Measurements from ENCODE around the gene LPO. TPM values are rescaled to one million over a fixed set of nuclear protein-coding genes. Genes with fewer than 3 reads are reported as not detected.

Gene LPO
- polyA plus RNA-seq, 2 donors = not detected

DNA sequence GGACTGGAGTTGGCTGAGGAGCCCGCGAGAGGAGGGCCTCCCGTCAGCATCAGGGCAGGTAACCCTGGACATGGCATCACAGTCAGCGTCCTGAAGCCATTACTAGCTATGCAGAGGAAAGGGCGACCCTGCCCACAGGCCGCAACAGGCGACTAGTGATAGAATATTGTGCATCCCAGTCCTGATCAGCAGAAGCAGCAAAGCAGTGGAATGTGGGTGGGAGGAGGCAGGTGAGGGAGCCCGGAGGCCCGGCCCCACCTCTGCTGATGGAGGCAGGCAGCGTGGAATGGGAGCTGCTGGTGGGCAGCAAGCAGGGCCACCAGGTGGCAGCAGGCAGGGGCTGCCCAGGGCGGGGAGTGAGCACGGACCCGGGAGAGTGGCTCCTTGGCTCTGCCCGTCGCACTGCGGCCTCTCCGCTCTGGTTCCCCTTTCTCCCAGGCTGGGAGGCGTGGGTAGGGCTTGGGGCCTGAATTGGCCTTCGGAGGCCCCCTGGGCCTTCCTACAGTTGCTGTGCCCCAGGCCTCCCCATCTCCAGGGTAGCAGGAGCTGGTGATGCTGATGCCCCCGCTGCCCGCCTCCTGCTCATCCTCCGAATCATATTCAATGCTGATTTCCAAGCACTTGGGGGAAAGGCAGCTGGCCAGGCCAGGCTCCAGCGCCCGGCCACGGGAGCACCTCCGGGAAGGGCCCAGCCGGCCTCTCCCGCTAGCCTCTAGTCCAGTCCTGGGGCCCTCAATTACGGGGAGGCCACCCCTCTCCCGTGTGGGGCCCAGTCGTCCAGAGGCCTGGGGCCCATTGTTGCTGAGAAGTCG is 70.0 kb downstream of the LPO start:
- H3K36me3 ChIP-seq (ENCODE audit: control insufficient read depth in 2 of 2, insufficient read depth in 2 of 2, low read length in 1 of 2) = peaks cover 0 to 2% of the 10 kb centered on the region in 2 donors
- no peaks in the 10 kb centered on the region for H3K27me3 ChIP-seq (ENCODE audit: control insufficient read depth in 1 of 2, insufficient read depth in 2 of 2, low read length in 2 of 2)
- WGBS, 2 donors = 77 to 80% methylated on average over 29 to 32 of the region's 32 CpGs
- peaks cover 0 to 2% of the 10 kb centered on the region in 2 donors for H3K9me3 ChIP-seq (ENCODE audit: control insufficient read depth in 2 of 2, insufficient read depth in 1 of 2, low read depth in 1 of 2, low read length in 1 of 2)
- no peak overlapping the region for H3K27ac ChIP-seq (ENCODE audit: low read depth in 2 of 2, low read length in 1 of 2)
- H3K4me3 ChIP-seq (ENCODE audit: low read depth in 1 of 2, low read length in 2 of 2) = no peak overlapping the region
- H3K4me1 ChIP-seq (ENCODE audit: control insufficient read depth in 2 of 2, insufficient read depth in 2 of 2, low read length in 1 of 2) = peaks cover 0 to 4% of the 10 kb centered on the region in 2 donors

DNA sequence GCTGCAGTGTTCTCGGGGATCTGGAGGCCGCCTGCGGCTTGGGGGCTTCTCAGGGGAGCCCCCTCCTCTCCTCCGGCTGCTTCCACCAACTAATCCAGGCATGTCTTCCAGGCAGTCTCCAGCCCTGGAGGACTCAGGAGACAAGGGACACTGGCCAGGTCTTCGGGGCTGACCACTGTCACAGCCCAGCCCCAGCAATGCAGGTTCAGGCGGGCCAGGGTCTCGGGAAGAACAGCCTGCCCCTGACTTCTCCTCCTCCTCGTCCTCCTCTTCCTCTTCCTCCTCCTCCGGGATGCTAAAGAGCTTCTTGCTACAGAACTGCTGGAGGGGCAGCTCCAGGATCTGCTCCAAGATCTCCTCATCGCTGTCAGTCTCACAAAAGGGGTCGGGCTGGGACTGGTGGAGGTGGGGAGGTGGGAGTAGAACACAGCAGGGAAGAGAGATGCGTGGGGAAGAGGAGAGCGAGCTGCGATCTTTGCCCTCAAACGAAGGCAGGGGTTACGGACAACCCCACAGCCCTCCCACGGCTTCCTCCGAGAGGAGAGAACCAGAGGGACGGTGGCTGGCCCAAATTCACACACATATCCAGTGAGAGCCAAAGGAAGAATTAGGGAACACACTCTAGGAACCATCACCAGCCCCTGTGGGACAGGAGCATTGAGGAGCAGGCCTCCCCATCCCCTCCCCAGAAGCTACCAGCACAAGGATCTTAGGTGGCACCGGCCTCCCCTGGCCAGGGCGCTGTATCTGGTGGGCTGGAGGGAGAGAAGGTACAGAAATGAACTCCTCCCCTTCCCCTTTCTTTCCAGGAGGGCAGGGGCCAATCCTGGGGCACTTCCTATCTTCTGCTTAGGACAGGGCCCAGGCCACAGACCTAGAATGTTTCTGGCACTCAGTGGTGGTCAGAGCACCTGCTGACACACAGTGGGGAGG is 70.9 kb downstream of the LPO start:
- no peak overlapping the region for H3K27ac ChIP-seq (ENCODE audit: low read depth in 2 of 2, low read length in 1 of 2)
- H3K9me3 ChIP-seq (ENCODE audit: control insufficient read depth in 2 of 2, insufficient read depth in 1 of 2, low read depth in 1 of 2, low read length in 1 of 2) = peaks cover 0 to 2% of the 10 kb centered on the region in 2 donors
- 87% methylated on average over 21 of the region's 21 CpGs for WGBS, 2 donors
- H3K36me3 ChIP-seq (ENCODE audit: control insufficient read depth in 2 of 2, insufficient read depth in 2 of 2, low read length in 1 of 2) = peaks cover 0 to 2% of the 10 kb centered on the region in 2 donors
- no peak overlapping the region for H3K4me3 ChIP-seq (ENCODE audit: low read depth in 1 of 2, low read length in 2 of 2)
- peaks cover 0 to 4% of the 10 kb centered on the region in 2 donors for H3K4me1 ChIP-seq (ENCODE audit: control insufficient read depth in 2 of 2, insufficient read depth in 2 of 2, low read length in 1 of 2)
- H3K27me3 ChIP-seq (ENCODE audit: control insufficient read depth in 1 of 2, insufficient read depth in 2 of 2, low read length in 2 of 2) = no peaks in the 10 kb centered on the region

DNA sequence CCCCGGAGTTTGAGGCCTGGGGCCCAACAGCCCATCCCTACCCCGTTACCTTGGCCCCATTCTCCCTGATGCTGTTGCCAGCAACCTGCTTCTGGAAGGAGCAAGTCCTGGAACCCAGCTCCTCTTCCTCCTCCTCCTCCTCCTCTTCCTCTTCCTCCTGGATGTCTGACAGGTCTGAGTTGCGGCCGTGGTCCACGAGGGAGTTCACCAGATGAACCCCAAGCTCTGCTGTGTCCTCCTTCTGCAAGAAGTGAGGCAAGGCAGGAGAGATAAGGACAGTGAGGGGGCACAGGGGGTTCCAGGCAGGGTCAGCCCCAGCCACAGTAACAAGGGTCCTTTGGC is 71.5 kb downstream of the LPO start:
- Histone ChIP-seq H3K4me3 (ENCODE audit: low read depth in 1 of 2, low read length in 2 of 2) (no peak overlapping the region), H3K4me1 (ENCODE audit: control insufficient read depth in 2 of 2, insufficient read depth in 2 of 2, low read length in 1 of 2) (no peaks in the 10 kb centered on the region), H3K36me3 (ENCODE audit: control insufficient read depth in 2 of 2, insufficient read depth in 2 of 2, low read length in 1 of 2) (peaks cover 0 to 2% of the 10 kb centered on the region in 2 donors), H3K27me3 (ENCODE audit: control insufficient read depth in 1 of 2, insufficient read depth in 2 of 2, low read length in 2 of 2) (no peaks in the 10 kb centered on the region), H3K9me3 (ENCODE audit: control insufficient read depth in 2 of 2, insufficient read depth in 1 of 2, low read depth in 1 of 2, low read length in 1 of 2) (peaks cover 0 to 2% of the 10 kb centered on the region in 2 donors), H3K27ac (ENCODE audit: low read depth in 2 of 2, low read length in 1 of 2) (no peak overlapping the region)
- 73 to 80% methylated on average over 5 of the region's 5 CpGs for whole genome bisulfite sequencing, 2 donors

DNA sequence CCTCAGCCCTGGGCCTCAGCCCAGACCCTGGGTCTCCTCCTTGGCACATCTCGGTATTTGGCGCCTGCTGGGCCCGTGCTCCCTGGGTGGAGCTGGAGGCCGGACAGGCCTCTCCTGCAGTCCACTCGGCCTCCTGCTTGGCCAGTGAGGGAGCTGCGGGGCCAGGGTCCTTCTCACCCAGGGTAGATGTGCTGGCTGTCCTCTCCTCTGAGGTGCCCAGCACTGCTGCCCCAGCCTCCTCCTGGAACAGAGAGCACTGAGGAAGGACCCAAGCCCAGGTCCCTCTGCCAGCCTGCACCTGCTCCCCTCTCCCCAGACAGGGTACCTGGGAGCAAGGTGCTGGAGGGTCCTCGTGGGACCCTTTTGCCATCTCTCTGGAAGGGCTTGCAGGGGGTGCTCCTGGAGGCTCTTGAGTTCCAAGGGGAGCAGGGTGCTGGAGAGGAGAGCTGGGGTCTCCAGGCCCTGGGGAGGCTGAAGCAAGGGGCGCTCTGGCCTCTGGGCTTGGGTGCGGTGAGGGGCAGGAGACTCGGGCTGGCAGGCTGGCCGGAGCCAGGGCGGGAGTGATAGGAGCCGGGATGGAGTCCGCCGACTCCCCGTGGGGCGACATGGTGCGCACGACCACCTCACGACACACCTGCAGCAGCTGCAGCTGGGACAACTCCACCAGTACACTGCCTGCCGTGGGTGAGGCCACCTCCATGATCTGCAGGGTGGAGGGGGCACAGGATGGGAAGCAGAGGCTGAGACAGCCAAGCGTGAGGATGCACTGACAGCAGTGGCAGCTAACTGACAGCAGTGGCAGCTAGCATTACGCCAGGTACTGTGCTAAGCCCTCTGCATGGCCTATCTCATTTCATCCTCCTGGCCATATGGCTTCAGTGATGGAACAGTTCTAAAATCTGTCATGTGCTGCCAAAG is 72.4 kb downstream of the LPO start:
- WGBS, 2 donors = 89 to 93% methylated on average over 21 to 23 of the region's 23 CpGs
- Histone ChIP-seq H3K4me1 (ENCODE audit: control insufficient read depth in 2 of 2, insufficient read depth in 2 of 2, low read length in 1 of 2) (no peaks in the 10 kb centered on the region), H3K27ac (ENCODE audit: low read depth in 2 of 2, low read length in 1 of 2) (no peak overlapping the region), H3K36me3 (ENCODE audit: control insufficient read depth in 2 of 2, insufficient read depth in 2 of 2, low read length in 1 of 2) (peaks cover 0 to 2% of the 10 kb centered on the region in 2 donors), H3K27me3 (ENCODE audit: control insufficient read depth in 1 of 2, insufficient read depth in 2 of 2, low read length in 2 of 2) (no peaks in the 10 kb centered on the region), H3K9me3 (ENCODE audit: control insufficient read depth in 2 of 2, insufficient read depth in 1 of 2, low read depth in 1 of 2, low read length in 1 of 2) (peaks cover 0 to 2% of the 10 kb centered on the region in 2 donors), H3K4me3 (ENCODE audit: low read depth in 1 of 2, low read length in 2 of 2) (no peak overlapping the region)

DNA sequence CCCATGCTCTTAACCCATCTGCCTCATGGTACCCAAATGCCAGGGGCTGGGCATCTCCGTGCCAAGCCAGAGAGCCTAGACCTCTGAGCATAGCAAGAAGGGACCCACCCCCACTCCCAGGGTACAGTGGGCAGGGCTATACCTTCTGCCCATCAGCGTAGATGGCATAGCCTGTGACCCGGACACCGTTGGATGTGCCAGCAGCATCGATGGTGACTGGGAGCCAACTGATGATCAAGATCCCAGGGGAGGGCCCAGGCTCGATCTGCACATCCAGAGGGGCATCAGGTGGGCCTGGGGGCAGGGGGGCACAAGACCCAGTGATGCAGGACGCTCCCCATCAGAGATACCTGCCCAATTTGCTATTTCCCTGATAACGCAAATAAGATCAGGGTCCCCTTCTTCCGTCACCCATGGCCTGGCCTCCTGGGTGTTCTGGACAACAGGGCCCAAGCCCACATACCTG is 73.1 kb downstream of the LPO start:
- Histone ChIP-seq H3K4me1 (ENCODE audit: control insufficient read depth in 2 of 2, insufficient read depth in 2 of 2, low read length in 1 of 2) (no peaks in the 10 kb centered on the region), H3K9me3 (ENCODE audit: control insufficient read depth in 2 of 2, insufficient read depth in 1 of 2, low read depth in 1 of 2, low read length in 1 of 2) (peaks cover 0 to 2% of the 10 kb centered on the region in 2 donors), H3K27ac (ENCODE audit: low read depth in 2 of 2, low read length in 1 of 2) (no peak overlapping the region), H3K4me3 (ENCODE audit: low read depth in 1 of 2, low read length in 2 of 2) (no peak overlapping the region), H3K36me3 (ENCODE audit: control insufficient read depth in 2 of 2, insufficient read depth in 2 of 2, low read length in 1 of 2) (peaks cover 0 to 2% of the 10 kb centered on the region in 2 donors), H3K27me3 (ENCODE audit: control insufficient read depth in 1 of 2, insufficient read depth in 2 of 2, low read length in 2 of 2) (no peaks in the 10 kb centered on the region)
- 88 to 93% methylated on average over 9 of the region's 9 CpGs for WGBS, 2 donors

DNA sequence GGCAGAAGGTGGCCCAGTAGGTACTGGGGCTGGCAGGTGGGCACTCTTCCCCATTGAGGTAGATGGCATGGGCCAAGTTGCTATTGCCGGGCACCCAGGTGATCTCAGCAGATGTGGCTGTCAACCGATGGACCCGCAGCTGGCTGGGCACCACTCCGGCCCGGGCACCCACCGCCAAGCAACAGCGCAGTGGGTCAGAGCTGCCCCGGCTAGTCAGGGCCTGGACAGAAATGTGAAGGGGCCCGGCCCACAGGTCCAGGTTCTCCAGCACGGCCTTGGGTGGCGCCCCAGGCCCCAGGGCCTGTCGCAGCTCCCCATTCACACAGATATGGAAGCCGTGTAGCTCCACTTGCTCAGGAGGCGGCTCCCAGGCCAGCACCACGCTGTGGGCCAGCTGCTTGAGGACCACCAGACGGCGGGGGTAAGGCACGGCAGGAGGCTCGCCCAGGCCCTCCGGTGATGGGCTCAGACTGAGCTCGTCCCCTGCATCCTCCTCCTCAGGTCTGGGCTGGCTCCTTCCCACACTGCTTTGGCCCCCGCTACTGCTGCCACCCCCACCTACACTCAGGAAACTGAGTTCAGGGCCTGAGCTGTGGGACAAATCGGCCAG is 73.7 kb downstream of the LPO start:
- Histone ChIP-seq H3K9me3 (ENCODE audit: control insufficient read depth in 2 of 2, insufficient read depth in 1 of 2, low read depth in 1 of 2, low read length in 1 of 2) (peaks cover 0 to 2% of the 10 kb centered on the region in 2 donors), H3K27ac (ENCODE audit: low read depth in 2 of 2, low read length in 1 of 2) (no peak overlapping the region), H3K27me3 (ENCODE audit: control insufficient read depth in 1 of 2, insufficient read depth in 2 of 2, low read length in 2 of 2) (no peaks in the 10 kb centered on the region), H3K36me3 (ENCODE audit: control insufficient read depth in 2 of 2, insufficient read depth in 2 of 2, low read length in 1 of 2) (peaks cover 0 to 2% of the 10 kb centered on the region in 2 donors), H3K4me3 (ENCODE audit: low read depth in 1 of 2, low read length in 2 of 2) (no peak overlapping the region), H3K4me1 (ENCODE audit: control insufficient read depth in 2 of 2, insufficient read depth in 2 of 2, low read length in 1 of 2) (no peaks in the 10 kb centered on the region)
- WGBS, 2 donors = 91% methylated on average over 23 of the region's 23 CpGs

DNA sequence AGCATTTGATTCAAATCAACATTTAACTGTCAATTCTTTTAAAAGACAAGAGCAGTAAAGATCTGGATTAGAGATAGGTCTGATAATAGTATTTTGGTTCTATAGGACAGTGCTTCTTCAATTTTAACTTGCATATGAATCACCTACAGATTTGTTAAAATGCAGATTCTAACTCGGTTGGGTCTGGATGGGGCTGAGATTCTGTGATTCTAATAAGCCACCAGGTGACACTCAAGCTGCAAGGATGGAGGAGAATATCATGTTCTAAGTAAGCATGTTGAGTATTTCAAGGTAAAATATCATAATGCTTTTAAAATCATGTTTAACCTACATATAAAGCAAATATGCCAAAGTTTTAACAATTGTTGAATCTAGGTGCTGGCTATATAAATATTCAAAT is 74.4 kb downstream of the LPO start:
- H3K9me3 ChIP-seq (ENCODE audit: control insufficient read depth in 2 of 2, insufficient read depth in 1 of 2, low read depth in 1 of 2, low read length in 1 of 2) = peaks cover 0 to 2% of the 10 kb centered on the region in 2 donors
- H3K4me3 ChIP-seq (ENCODE audit: low read depth in 1 of 2, low read length in 2 of 2) = no peak overlapping the region
- WGBS, 2 donors = 48% methylated on average over 1 of the region's 1 CpG
- H3K4me1 ChIP-seq (ENCODE audit: control insufficient read depth in 2 of 2, insufficient read depth in 2 of 2, low read length in 1 of 2) = no peaks in the 10 kb centered on the region
- no peaks in the 10 kb centered on the region for H3K27me3 ChIP-seq (ENCODE audit: control insufficient read depth in 1 of 2, insufficient read depth in 2 of 2, low read length in 2 of 2)
- H3K36me3 ChIP-seq (ENCODE audit: control insufficient read depth in 2 of 2, insufficient read depth in 2 of 2, low read length in 1 of 2) = peaks cover 0 to 2% of the 10 kb centered on the region in 2 donors
- H3K27ac ChIP-seq (ENCODE audit: low read depth in 2 of 2, low read length in 1 of 2) = no peak overlapping the region

DNA sequence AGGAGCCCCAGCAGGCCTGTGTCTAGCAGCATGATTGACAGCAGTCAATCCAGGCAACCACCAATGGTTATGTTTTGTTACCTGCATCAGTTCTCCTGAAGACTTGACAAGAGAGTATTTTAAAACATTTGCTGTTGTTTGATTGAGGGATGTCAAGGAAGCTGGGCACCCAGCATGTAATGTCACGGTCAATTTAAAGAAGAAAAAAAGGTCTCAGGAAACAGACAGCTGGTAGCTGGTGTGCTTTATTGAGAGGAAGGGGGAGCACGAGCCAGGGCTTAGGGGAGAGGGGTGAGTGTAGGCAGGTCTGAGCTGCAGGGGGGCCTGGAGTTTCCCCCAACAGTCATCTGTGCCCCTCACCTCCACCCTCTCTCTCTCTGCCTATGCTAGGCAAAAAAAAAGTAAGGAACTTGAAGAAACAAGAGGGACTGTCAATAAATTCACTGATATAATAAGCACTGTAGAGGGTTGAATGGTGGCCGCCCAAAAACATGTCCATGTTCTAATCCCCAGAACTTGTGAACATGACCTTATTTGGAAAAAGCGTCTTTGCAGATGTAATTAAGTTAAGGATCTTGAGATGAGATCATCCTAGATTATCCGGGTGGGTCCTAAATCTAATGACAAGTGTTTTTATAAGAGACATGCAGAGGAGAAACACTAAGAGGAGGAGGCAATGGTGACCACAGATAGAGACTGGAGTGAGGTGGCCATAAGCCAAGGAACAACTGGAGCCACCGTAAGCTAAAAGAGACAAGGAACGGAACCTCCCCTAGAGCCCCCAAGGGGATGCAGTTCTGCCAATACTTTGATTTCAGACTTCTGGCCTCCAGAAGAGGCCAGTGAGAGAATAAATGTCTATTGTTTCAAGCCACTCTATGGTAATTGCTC is 75.7 kb downstream of the LPO start:
- Histone ChIP-seq H3K4me3 (ENCODE audit: low read depth in 1 of 2, low read length in 2 of 2) (no peak overlapping the region), H3K4me1 (ENCODE audit: control insufficient read depth in 2 of 2, insufficient read depth in 2 of 2, low read length in 1 of 2) (no peaks in the 10 kb centered on the region), H3K27ac (ENCODE audit: low read depth in 2 of 2, low read length in 1 of 2) (no peak overlapping the region), H3K9me3 (ENCODE audit: control insufficient read depth in 2 of 2, insufficient read depth in 1 of 2, low read depth in 1 of 2, low read length in 1 of 2) (no peaks in the 10 kb centered on the region), H3K27me3 (ENCODE audit: control insufficient read depth in 1 of 2, insufficient read depth in 2 of 2, low read length in 2 of 2) (no peaks in the 10 kb centered on the region), H3K36me3 (ENCODE audit: control insufficient read depth in 2 of 2, insufficient read depth in 2 of 2, low read length in 1 of 2) (peaks cover 0 to 1% of the 10 kb centered on the region in 2 donors)
- WGBS, 2 donors = 63 to 70% methylated on average over 7 of the region's 7 CpGs

Measured in esophagus (tissue), 2 donors.